ENCODE measurements around the gene VPS41.

VPS41 gene

DNA sequence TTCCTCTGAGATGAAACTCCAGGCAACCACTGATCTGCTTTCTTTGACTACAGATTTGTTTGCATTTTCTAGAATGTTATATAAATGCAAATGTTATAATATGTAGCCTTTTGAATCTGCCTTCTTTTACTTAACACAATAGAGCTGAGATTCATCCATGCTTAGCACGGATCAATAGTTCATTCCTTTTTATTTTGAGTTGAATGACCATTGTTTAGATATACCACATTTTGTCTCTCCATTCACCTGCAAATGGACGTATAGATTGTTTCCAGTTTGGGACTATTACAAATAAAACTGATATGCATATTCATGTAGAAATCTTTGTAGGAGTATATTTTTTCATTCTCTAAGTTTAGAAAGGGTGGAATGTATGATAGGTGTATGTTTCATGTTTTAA lies 57.7 kb downstream of the VPS41 start:
- DNase-seq = no peak

DNA sequence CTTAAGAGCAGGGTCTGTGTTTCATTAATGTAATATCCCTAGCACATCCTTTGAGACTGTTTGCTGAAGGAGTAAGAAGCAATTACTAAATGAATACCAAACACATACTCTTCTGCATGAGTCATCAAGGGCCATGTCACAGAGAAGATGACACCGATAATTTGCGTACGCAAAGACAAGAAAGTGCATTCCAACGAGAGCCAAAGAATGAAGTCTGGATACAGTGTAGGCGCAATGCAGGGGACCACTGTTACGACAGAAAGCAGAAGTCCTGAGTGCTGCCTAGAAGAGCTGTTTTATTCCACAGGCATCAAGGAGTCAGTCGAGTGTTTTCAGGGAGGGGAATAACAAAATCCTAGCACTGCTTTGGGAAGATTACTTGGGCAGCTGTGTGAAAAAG lies 62.7 kb downstream of the VPS41 start:
- DNase-seq = no peak

DNA sequence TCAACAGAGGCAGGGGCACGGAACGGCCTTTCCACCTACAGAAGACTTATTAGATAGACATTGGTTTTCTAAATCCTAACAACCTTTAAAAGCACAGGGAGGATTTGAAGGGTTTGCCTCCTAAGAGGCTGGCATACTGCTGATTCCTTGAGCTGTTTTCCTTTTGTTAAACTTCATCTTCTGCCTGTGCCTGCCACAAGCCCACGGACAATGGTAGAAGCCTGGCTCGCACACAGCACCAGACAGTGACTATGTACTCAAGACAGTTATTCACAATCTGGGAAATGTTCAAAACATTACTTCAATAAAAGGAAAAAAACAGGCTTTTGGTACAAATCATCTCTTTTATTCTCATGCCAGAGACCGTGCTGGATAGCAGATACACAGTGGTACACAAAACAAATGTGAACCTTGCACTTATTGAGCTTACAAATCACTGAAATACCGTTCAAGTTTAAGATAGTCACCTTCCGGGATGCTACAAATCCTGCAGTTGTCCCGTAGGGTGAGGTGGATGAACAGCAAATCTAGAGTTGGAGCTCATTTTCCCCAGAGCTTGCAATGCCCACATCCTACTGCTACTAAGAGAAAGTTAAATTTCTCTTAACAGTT lies 63.9 kb downstream of the VPS41 start:
- no peak for DNase-seq

DNA sequence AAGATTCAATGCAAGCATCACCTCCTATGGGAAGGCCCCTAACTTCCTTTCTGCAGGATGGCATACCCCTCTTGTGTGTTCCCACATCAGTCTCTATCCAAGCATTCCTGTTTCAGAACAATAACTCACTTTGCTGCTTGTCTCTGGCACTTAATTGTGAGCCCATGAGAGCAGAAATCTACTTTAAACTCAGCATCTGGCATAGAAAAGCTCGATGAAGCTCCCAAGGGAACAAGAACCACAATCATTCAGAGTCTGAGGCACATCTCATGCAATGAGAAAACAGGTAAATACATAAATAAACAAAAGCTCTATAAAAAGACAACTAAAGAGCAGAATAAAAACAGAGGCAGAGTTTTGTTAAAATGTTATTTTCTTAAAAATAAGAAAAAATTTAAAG lies 66.2 kb downstream of the VPS41 start:
- DNase-seq = no peak

DNA sequence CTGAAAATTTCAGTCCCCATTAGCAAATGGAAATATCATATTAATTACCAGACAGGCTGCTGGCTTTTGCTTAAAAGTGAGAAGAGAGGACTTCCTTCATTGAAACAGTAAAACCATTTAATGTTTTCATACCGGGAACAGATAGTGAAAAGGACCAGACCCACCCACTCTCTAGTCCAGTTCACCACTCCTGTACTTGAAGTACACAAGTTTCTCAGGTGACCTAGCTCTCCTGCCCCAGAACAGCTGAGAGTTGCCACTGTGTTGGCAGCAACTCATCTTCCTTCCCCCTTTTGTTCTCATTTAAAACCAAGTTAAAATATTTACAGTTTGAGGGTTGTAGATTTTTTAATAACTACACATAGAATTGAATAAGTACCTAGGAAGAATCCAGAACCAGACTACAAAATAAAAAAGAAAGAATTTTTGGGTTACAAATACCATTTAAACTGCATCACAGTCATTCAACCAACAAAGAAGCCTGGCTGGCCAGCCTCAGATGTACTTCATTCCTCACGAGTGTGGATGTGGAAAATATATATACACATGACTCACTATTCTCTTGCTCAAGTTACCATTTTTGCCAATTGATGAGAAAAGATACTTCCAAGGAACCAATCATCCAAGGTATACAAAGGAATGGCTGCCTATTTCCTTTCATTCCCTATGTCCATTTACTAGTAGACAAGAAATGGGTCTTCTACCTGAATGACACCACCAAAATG lies 68.1 kb downstream of the VPS41 start:
- no peak for DNase-seq

DNA sequence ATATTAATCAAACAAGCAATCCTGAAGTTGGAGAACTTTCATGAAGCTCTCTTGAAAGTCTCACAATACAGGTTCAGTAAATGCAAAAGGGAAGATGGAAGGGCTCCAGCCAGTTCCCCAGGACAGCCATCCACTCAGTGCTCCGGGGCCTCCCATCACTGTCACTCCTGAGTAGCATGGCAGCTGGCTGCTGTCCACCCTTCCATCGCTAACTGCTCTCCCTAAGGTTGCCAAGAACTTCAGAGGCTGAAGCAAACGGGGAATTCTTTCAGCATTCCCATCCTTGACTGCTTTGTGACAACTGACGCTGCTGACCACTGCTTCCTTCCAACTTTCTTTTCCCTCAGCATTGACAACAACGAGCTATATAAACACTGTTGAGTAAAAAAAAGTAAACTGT lies 69.1 kb downstream of the VPS41 start:
- no peak for DNase-seq

DNA sequence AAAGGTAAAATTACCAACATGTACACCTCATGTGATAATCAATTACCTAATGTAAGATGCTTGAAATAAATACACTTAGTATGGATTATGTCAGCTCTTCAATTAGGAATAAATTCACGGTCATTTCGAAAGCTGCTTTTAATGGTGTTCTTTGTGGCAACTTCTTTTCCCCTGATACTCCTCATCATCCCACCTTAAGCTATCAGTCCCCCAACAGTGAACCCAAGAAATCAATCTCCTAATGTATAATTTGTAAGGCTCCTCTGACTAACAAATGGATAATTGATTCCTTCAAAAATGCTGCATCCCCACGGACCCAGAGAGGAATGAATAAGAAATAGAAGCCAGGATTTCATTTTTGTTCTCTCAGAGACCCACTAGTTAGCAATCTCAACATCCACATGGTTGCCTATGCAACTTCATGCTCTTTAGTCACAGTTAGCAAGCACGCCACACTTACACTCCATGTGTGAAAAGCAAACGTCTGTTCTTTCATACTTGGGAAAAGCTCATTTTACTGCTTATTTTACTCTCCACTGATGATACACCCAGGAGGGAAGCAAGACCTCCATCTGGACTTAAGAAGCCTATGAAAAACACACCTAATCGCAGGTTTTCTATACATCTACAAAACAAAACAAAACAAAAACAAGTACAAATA lies 70.1 kb downstream of the VPS41 start:
- no peak for DNase-seq

DNA sequence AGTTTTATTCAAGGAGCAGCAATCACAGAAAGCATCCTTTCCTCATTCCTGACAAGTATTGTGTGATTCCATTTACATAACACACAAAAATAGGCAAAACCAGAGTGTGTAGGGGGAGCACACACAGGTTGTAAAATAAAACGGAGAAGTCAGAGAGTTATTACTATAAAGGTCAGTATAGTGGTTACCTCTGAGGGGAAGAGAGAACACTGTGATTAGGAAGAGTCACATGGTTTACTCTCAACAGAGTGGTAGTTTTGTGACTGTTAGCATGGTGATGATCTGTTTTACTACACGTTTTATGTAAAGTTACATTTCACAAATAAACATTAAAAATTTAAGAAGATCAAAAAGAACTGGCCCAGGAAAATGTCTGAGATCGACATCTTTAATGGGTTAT lies 74.6 kb downstream of the VPS41 start:
- DNase-seq = no peak

DNA sequence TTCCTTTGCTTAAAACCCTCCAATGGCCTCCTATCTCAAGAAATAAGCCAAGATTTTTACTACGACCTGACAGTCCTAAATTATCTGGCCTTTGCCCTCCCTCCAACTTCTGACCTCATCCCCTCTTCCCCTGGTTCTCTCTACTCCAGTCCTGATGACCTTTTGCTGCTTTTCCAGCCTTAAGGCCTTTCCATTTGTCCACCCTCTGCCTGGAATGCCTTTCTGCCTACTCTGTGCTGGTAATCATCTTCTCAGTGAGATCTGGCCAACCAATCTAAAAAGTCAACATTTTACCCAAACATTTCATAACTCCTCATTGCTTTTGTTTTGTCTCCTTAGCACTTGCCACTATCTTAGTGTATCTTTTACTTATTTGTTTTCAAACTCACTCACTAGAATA lies 75.7 kb downstream of the VPS41 start:
- no peak for DNase-seq

DNA sequence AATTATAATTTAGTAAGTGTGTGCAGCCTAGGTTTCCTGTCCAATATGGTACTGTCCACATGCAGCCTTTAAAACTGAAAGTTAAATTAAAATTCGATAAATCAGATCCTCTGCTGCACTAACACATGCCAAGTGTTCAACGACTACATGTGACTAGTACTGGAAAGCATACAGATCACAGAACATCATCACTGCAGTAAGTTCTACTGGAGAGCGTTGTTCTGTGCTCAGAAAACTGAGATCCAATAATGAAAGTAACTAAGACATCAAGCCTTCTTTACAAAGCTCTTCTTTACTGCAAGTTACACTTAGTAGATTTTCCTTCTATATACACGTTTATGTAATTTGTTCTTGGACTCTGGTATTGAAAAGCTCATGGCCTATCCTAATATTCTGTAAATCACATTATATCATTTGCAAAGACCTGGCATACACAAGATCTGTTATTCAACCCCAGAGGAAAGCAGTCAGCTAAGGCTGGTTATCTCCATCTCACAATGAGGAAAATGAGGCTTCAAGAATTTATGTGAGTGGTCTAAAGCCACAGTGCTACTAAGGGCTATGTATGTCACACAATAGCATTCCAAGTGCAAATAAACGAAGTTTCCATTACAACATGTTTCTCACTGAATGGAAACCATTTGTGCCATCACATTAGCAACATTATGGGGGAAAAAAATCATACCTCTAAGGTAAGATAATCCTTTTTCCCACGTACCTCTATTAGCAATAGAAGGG lies 77.6 kb downstream of the VPS41 start:
- no peak for DNase-seq

DNA sequence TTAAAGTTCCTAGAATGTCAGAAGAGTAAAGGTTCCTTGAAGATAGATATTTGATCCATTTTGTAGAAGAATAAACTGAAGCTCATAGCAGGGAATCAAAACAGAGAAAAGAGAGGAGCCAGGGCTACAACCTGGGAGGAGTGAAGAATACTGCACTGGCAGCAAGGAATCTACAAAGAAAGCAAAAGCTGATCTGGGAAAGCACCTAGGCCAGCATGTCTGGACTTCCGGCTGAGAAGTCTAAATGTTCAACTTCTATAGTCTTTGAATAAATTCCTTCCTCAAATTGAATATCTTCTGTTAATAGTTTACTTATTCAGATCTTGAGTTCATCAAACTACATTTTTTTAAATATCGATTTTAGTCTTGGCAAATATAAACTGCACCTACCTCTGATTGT lies 78.2 kb downstream of the VPS41 start:
- no peak for DNase-seq

DNA sequence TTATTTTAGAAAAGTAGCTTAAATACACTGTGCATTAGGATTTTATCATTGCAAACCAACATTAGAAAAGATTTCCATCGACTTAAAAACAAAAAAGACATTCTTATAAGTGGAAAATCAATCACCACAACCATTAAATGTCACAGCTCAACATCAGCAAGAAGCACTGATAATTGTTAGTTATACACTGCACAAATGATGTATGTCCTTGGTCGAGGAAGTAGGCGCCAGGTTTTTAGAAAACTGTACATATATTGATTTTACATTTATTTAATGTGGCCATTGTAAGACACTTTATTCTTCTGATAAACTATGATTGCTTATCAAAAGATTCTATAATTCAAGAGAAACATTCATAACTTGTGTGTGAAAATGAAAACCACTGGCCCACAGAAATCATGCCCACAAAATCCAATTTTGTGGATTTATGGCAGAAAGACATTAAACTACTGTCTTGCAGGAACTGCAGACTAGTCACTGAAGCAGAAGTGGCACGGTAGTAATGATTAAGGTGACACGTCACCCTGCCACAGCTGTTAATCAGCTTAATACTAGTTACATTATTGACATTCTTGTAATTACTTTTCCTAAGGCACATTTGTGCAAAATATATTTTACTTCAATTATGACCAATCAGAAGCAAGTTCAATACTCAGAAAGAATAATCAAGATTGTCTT lies 79.4 kb downstream of the VPS41 start:
- DNase-seq = no peak

DNA sequence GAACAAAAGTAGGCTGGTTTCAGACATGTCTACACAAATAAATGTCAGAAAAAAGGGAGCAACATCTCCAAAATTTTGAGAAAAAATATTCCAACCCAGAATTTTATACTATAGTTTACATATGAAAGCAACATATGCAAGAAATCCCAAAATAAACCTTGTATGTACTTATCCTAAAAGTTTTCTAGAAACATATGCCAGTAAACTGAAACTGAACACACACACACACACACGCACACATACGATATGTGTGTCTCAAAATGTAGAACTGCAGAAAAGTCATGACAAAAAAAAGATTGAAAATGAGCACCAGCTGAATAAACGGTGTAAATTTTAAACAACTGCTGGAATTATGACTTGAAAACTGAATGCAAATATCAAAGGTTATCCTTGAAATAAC lies 81.0 kb downstream of the VPS41 start:
- no peak for DNase-seq

DNA sequence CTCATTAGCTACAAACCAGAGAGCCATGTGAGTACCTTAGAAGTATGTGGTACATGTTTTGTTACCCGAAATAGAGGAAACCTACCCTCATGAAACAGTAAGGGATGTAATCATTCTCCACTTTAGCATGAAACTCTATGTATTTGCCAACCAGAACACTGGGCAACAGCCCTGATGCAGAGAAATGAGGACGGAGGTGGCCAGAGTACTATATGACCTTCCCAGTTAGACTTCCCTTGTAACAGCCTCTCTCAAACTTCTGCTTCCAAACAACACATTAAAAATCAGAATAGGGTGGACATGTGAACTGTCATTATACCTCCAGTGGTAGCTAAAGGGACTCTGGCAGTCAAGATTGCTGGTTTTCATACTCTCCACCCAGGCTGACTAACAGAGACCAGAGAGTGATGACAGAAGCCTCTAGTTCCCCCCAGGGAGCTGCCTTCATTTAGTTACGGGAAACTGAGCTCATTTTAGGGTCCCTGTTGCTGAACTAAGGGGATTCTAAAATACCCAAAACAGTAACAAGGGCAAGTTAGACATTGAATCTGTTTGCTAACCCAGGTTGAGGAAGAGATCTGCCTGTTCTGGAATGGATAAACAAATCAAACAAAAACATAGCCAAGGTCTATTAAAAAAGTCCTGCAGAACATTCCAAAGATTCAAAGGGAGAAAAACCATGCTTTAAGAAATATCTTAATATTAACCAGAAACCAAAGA lies 83.1 kb downstream of the VPS41 start:
- DNase-seq = no peak

DNA sequence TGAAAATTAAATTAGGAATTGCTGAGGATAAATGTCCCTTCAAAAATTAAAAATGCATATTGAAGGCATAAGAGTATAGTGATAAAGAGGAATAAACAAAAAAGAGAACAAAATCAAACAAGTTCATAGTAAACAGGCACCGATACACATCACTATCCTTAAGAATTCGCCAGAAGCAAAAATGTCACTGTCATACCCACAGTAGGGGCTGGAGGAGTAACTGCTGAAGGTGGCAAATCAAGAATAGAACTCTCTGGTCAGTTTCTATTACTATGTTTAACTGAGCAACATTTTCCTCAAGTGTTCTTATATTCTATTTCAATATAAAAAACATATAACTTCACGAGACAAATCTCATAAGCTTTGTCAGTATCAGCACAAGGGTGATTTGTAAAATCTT lies 84.0 kb downstream of the VPS41 start:
- no peak for DNase-seq

DNA sequence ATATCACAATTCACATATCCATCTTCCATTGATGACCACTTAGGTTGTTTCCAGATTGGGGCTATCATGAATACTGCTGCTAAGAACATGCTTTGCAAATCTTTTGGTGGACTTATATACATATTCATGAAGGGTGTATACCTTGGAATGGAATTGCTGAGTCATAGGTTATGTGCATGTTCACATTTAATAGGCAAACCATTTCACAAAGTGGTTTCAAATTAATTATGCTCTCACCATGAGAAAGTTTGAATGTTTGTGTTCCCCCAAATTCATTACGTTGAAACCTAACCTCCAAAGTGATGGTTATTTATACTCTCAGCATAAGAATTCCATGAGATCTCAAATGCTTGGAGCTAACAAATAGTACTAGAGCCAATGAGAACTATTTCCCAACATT lies 86.4 kb downstream of the VPS41 start:
- no peak for DNase-seq

DNA sequence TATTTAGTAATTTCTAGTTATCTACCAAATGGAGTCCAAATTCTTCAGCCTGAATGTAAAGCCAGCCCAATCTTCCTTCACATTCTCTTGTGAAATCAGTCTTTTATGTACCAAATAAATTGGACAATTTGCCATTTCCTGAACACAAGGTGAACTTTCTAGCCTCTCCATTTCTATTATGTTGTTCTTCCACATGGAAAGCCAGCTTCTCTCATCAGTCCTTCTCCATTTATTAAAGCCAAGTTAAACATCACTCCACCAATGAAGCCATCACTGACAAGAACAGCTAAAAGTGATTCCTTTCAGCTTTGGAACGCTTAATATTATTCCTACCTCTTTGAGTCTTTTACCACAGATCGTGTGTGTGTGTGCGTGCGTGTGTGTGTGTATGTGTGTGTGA lies 88.4 kb downstream of the VPS41 start:
- no peak for DNase-seq

DNA sequence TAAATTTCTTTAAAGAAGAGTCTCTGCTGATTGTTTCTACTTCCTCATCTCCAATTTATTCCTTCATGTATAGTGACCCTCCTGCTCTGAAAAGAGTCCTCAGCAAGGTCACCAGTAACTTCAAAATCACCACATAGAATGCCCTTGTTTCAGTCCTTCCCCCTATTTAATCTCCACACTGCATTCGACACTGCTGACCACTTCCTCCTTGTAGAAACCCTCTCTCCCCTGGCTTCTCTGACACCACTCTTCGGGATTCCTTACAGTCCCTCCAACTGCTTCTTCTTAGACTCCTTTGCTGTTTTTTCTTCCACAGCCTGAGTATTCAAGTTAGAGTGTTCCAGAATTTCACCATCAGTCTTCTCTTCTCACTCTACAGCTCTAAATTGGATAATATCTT lies 89.5 kb downstream of the VPS41 start:
- no peak for DNase-seq

DNA sequence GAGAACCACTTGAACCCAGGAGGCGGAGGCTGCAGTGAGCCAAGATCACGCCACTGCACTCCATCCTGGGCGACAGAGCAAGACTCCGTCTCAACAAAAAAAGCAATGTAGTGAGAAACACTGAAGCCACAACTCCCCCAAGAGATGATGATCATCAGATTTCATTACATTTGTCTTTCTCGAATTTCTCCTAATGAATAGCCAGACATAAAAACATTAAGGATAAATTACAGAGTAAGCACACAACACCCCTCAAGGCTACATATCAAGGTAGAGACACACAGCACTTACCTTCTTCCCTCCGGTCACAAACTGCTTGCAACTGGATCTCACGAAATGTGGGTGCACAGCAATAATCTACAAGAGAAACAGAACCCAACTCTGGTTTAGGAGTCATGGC lies 91.5 kb downstream of the VPS41 start:
- no peak for DNase-seq

DNA sequence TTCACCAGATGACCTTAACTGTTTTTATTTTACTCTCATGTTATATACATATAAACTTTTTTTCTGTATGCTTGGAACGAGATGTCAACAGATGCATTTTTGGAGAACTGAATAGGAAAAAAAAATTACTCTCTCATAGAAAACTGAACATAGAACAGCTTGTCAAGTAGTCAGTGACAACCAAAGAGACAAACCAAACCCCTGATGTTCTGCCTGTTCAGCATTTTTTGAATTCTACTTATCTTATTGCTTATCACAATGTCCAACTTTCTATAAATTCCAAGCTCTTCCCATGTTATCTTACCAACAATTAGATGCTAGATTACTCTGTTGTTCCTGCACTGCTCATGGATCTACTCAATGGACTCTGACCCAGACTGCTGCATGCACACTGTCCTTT lies 95.2 kb downstream of the VPS41 start:
- no peak for DNase-seq

DNA sequence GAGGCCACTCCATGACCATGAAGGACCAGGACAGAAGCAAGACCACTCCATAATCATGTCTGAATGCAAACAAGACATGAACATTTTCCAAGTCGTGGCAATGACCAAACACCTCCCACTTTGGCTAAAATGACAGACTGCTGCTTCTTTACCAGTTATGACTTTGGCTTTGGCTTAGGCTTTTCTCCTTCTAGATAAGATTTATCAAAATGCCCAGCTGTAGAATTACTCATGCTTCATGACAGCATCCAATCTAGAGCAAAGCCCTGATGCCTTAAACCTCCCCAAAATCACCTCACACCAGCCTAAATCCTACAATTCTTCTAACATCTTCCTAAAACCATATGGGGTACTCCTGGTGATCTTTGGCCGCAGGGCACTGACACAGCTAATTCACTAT lies 102.1 kb downstream of the VPS41 start:
- no peak for DNase-seq

DNA sequence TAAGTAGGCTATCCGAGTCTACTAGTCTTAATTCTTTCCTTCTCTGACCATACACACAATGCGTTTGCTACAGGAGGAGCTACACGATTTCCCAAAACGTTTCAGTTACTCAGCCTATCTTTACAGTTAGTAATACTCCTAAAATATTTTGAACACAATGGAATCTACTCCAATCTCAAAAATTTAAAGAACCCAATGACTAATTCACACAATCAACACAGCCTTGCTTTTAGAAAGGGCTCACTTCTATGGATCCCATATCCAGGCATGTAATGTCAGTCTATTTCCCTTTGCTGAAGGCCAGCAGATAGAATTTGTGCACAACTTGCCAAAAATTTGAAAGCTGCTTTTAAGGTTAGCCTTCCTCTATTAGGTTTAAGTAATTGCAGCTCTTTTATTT lies 107.2 kb downstream of the VPS41 start:
- no peak for DNase-seq

All from stimulated activated CD4-positive, alpha-beta T cell treated with anti-CD3 and anti-CD28 coated beads, Interleukin-4, amount 100 ng/mL, for 4 hours (primary cell).